Posterior cingulate gyrus (tissue), 11 donors: ENCODE measurements around the gene PHF19.

Experiments
- DNase-seq, 10 donors: peaks; one replicate each; pipeline versions ENCODE4 v3.0.0 to v3.0.0-alpha.2; 2020 to 2021; ENCODE audit warnings: mixed read lengths in 3 of 10
- intact Hi-C: fragments of 100-400 bp; cut with DNase I; formaldehyde crosslinking; loops from one replicate; pipeline ENCODE4 v1.15.1; 2023

The PHF19 gene

GRCh38 chr9:120876842-120877240, at the start of gene PHF19:
Gene PHF19, minus strand, starts transcription at chr9:120877188. Its CDS starts 2,447 bp downstream, at chr9:120874741.
- peak in 2 of 10 donors; percentile 19 to 81 for DNase-seq
- intact Hi-C loops = loop anchor here (2.0 to 10.0 kb wide), 3 partner anchors 35 to 198 kb away; partner anchors contain the start of genes CNTRL and PSMD5

DNA sequence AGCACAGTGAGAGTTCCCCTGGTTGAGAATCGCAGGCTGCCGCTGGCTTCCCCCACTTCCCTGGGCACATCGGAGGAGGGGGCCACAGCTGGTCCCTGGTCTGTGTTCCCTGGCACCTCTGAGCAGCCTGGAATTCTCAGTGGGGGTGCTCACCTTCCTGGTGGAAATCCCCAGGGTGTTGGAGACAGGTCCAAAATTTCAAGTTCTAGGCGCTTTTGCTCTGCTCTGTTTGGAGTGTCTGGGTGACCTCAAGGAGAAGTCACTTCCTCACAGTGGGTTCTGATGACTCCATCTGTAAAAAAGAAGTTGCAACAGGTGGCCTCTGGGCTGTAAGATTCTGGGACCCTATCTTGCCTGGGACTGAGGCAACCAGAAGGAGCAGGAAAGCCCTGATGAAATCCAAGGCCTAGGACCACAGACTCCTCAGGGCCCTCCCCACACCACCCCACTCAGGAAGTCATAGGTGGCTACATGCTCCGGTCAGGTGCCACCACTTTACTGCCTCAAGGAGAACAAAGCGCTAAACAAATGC, 49.5 kb upstream of the PHF19 start, which contains the start of gene TRAF1:
Gene TRAF1, minus strand, starts transcription at position 400 of the 532 bp plus-strand sequence. CDS start 721 bp downstream, outside the sequence.
- no peak for DNase-seq
- intact Hi-C loops = no loop called here

- intact Hi-C loops = no loop called here
- DNase-seq = no peak
Observed at GRCh38 chr9:120925535-120926396, 48.8 kb upstream of the PHF19 start.

- intact Hi-C loops = no loop called here
- no peak for DNase-seq
Observed at GRCh38 chr9:120924698-120925534, 47.9 kb upstream of the PHF19 start.

DNA sequence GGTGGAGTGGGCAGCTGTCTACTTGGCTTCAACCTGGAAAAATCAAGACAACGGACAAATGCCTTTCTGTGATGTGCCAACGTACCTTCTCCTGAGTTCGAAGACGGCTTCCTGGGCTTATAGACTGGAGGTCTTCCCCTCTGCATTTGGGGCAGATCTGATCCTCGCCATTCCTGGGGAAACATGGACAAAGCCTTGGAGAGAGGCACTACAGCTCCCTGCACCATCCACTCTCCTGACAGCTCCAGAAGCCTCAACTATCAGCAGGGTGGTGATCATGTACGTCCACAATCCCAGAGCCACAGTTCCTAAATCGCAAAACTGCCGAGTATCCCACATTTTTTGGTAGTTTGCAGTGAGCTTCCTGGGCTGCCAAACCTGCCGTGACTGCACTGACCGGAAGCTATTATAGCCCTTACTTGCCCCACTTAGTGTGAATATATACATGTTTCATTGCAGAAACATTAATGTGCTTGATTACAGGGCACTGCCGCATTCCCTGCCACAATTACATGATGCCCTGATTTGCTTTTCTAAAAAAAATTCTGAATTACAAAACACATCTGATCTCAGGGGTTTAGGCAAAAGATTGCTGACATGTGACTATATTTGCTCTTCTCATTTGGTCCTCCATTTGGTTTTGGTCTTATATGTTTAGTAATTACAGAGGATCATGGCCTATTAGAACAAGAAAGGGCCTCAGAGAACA, 46.8 kb upstream of the PHF19 start:
- intact Hi-C loops = no loop called here
- DNase-seq = peak in 1 of 10 donors; percentile 40

GRCh38 chr9:120922404-120923195, 45.6 kb upstream of the PHF19 start:
- intact Hi-C loops = no loop called here

DNA sequence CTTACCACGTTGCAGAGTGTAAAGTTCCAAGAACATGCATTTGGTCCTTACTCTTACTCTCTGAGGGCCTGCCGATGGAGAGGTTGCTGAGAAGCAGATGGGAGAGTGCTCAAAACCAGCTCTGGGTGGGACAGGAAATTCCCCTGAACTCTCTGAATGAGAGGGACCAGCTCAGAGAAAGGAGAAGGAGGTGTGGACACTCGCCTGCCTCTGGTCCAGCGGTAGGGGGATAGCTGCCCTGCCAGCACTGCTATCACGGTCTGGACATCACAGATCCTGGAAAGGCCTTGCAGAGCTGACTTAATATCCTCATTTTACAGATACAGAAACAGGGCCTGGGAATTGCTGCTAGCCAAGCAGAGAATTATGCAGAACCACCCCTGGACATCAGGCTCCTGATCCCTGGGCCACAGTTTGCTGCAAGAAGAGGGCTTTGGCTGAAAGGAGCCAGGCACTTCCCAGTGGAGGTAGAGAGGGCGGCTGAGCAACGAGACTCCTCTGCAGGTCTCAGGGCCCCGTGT, 44.7 kb upstream of the PHF19 start:
- intact Hi-C loops = no loop called here
- DNase-seq = peak in 1 of 10 donors; percentile 52

More at GRCh38 chr9:120922404-120923195, 45.6 kb upstream of the PHF19 start:
- DNase-seq = no peak

DNA sequence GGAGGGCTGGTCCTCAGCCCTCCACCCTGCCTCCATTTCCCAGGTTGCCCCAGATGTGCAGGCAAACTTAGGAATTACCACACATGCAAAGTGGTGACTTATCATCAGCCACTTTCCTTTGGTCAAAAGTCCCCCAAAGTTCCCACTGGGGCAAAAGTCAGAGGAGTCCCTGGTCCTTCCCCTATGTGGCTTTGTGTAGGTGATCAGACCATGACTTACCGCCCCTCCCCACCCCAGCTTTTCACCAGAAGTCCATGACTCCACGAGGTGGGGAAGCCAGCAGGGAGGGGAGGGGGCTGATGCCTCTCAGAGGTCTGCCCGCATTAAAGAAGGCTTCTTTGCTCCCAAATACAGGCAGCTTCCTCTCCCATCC, 43.8 kb upstream of the PHF19 start:
- no peak for DNase-seq
- intact Hi-C loops = no loop called here

GRCh38 chr9:120919843-120920805, 43.1 kb upstream of the PHF19 start:
- intact Hi-C loops = no loop called here
- peak in 1 of 10 donors; percentile 63 for DNase-seq

DNA sequence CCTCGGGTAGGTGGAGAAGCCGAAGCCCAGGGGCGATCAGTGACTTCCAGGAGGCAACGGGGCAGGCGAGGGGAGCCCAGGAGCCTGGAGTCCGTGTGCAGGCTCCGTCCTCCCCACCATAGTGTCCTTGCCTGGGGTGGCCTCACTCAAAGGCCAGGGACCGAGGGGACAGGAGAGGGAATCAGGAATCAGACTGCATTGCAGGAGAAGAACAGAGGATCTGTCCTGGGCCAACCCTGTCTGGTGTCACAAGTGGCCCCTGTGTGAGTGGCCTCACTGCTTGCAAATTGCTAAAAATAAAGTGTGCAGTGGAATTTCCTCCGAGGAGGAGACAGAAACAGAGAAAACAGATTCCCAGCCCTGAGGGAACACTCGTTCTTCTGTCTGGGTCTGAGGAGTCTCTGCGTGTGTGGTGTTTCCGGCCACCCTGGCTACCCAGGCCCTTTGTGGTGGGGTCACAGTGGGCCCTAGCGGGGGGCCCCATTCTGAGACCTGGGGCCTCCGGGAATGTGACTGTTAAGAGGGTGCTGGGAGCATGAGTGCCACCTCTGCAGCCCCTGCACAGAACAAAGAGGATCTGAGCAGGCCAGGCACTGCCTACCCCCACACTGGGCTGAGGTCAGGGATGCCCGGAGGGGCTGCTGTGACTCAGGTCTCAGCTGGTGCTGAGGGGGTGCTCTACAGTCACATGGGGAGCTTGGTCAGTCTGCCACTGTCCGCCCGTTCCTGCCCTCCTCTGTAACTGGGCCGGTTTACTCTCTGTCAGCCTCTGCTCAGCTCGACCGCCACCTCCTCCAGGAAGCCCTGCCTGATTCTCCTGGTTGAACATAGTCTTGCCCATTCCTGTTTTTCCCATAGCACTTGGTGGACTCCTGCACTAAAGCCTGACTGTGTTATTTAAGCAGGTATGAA, 42.2 kb upstream of the PHF19 start:
- intact Hi-C loops = no loop called here
- DNase-seq = peak in 1 of 10 donors; percentile 74

GRCh38 chr9:120917929-120918762, 41.2 kb upstream of the PHF19 start:
- DNase-seq = no peak
- intact Hi-C loops = no loop called here

- intact Hi-C loops = no loop called here
- peak in 1 of 10 donors; percentile 29 for DNase-seq
Observed at GRCh38 chr9:120916991-120917880, 40.2 kb upstream of the PHF19 start.

GRCh38 chr9:120916588-120916987, 39.6 kb upstream of the PHF19 start:
- peak in 5 of 10 donors; percentile 43 to 93 (median 64) for DNase-seq

DNA sequence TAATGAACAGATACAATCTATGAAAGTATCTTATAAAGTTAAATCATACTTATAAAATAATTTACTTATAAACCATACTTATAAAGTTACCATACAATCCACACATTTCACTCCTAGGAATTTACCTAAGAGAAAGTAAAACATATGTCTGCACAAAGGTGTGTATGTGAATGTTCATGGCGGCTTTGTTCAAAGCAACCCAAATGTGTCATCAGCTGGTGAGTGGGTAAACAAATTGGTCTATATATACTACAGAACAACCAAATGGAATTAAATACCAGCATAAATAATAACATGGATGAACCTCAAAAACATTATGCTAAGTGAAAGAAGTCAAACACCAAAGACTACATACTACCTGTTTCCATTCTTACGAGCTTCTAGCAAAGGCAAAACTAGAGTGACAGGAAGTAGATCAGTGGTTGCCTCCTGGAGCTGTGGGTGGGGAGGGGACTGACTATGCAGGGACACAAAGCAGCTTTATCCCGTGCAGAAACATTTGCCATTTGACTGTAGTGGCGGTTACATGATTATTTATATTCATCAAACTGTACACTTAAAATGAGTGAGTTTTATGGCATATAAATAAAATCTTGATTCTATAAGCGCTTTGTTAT, 39.0 kb upstream of the PHF19 start:
- intact Hi-C loops = loop anchor here (2.0 kb wide), 1 partner anchor 21 kb away; no protein-coding TSS in a partner anchor
- DNase-seq = peak in 2 of 10 donors; percentile 34 to 72

More at GRCh38 chr9:120916588-120916987, 39.6 kb upstream of the PHF19 start:
- intact Hi-C loops = no loop called here
